Keratinocyte (primary cell): ENCODE data around the gene PRKN. TPM values are rescaled to one million over a fixed set of nuclear protein-coding genes. Genes with fewer than 3 reads are reported as not detected.

Source experiments
- DNase-seq: peaks from one replicate; pipeline ENCODE4 v3.0.0-alpha.2; 2011; ENCODE audit warnings: low read depth, missing footprints, low spot score
- FAIRE-seq: peaks from 2 replicates; lab custom pipeline; 2011; peaks lifted over from hg19 to GRCh38; lab: Jason Lieb, UNC
- H2AFZ ChIP-seq: 2 replicates; pipeline ENCODE4 v1.6.0; 2012; ENCODE audit warnings: low read length, control low read depth, inconsistent platforms; ENCODE audit not compliant: control insufficient read depth
- H3K27ac ChIP-seq: 2 replicates; pipeline ENCODE4 v1.5.1; 2011; ENCODE audit warnings: low read length; ENCODE audit not compliant: control insufficient read depth, insufficient read depth
- H3K27me3 ChIP-seq: 3 replicates; pipeline ENCODE4 v1.6.0; 2011; ENCODE audit warnings: low read length; ENCODE audit not compliant: control insufficient read depth, insufficient read depth; ENCODE audit errors: extremely low read depth
- H3K36me3 ChIP-seq, 2 experiments: 2 replicates in 1 of 2; 3 replicates in 1 of 2; pipeline ENCODE4 v1.5.1; 2011; ENCODE audit warnings: low read length in 2 of 2, mild to moderate bottlenecking in 1 of 2; ENCODE audit not compliant: control insufficient read depth in 2 of 2, insufficient read depth in 2 of 2; ENCODE audit errors: extremely low read depth in 1 of 2
- H3K4me1 ChIP-seq: 3 replicates; pipeline ENCODE4 v1.5.1; 2011; ENCODE audit warnings: low read length; ENCODE audit not compliant: control insufficient read depth, insufficient read depth; ENCODE audit errors: extremely low read depth
- H3K4me2 ChIP-seq: 3 replicates; pipeline ENCODE4 v1.6.0; 2011; ENCODE audit warnings: low read depth, low read length; ENCODE audit not compliant: control insufficient read depth, insufficient read depth; ENCODE audit errors: extremely low read depth
- H3K4me3 ChIP-seq, 3 experiments: fragments of 200-600 bp in 1 of 3; sonication (generic) in 1 of 3; 2 replicates in 2 of 3; 3 replicates in 1 of 3; pipeline ENCODE4 v1.5.1; 2011 to 2016; ENCODE audit warnings: low read length in 3 of 3, mild to moderate bottlenecking in 3 of 3, control low read depth in 2 of 3, inconsistent platforms in 1 of 3, low read depth in 1 of 3, mixed read lengths in 1 of 3, mixed run types in 1 of 3, moderate library complexity in 1 of 3; ENCODE audit not compliant: control insufficient read depth in 2 of 3, insufficient read depth in 2 of 3; ENCODE audit errors: extremely low read depth in 1 of 3
- H3K79me2 ChIP-seq: 2 replicates; pipeline ENCODE4 v1.6.0; 2012; ENCODE audit warnings: low read length; ENCODE audit not compliant: control insufficient read depth, insufficient read depth
- H3K9ac ChIP-seq: 3 replicates; pipeline ENCODE4 v1.6.0; 2011; ENCODE audit warnings: low read length; ENCODE audit not compliant: control insufficient read depth, insufficient read depth; ENCODE audit errors: extremely low read depth
- H3K9me1 ChIP-seq: 3 replicates; pipeline ENCODE4 v1.6.0; 2011; ENCODE audit warnings: low read length; ENCODE audit not compliant: control insufficient read depth, insufficient read depth; ENCODE audit errors: extremely low read depth
- H3K9me3 ChIP-seq: 2 replicates; pipeline ENCODE4 v1.5.1; 2012; ENCODE audit warnings: low read depth, low read length; ENCODE audit not compliant: control insufficient read depth
- H4K20me1 ChIP-seq: 3 replicates; pipeline ENCODE4 v1.6.0; 2011; ENCODE audit warnings: low read length; ENCODE audit not compliant: control insufficient read depth, insufficient read depth; ENCODE audit errors: extremely low read depth
- CTCF ChIP-seq, 3 experiments: IDR thresholded peaks in 1 of 3; conservative IDR thresholded peaks in 1 of 3; optimal IDR thresholded peaks in 1 of 3; 2 replicates in 2 of 3; 3 replicates in 1 of 3; pipeline versions ENCODE3 to v1.5.1; 2011; ENCODE audit warnings: low read length in 3 of 3, mild to moderate bottlenecking in 3 of 3, moderate library complexity in 2 of 3, control low read depth in 1 of 3, inconsistent platforms in 1 of 3; ENCODE audit not compliant: insufficient read depth in 2 of 3; ENCODE audit errors: extremely low read depth in 1 of 3
- EZH2 ChIP-seq: IDR thresholded peaks from one replicate; pipeline ENCODE4 v1.6.1; 2012; ENCODE audit warnings: inconsistent platforms, mild to moderate bottlenecking, low read length, moderate library complexity
- dilution Hi-C: fragments of 300-500 bp; cut with MboI; formaldehyde crosslinking; loops from one replicate; pipeline ENCODE4 v1.7.0; 2020; ENCODE audit warnings: low sequenced_read_pairs; ENCODE audit not compliant: extremely low pct_ligation_motif_present
- polyA plus RNA-seq, 5 experiments: library from polyadenylated mRNA; depleted of rRNA in 3 of 5; stranded (reverse) in 3 of 5; stranded (forward) in 1 of 5; unstranded in 1 of 5; fragments of >200 nt; gene quantifications; 1 replicate in 1 of 5; 2 replicates in 3 of 5; 3 replicates in 1 of 5; pipeline versions ENCODE4 v1.2.1 to v1.2.3, GENCODE V29; 2011 to 2012; ENCODE audit warnings: missing spikeins in 2 of 5, low read depth in 1 of 5, low replicate concordance in 1 of 5

PRKN gene
- polyA plus RNA-seq, 1 donor (not counting 4 experiments of a cell fraction or from before 2014, with no cell fraction given), result 0.67 TPM

DNA sequence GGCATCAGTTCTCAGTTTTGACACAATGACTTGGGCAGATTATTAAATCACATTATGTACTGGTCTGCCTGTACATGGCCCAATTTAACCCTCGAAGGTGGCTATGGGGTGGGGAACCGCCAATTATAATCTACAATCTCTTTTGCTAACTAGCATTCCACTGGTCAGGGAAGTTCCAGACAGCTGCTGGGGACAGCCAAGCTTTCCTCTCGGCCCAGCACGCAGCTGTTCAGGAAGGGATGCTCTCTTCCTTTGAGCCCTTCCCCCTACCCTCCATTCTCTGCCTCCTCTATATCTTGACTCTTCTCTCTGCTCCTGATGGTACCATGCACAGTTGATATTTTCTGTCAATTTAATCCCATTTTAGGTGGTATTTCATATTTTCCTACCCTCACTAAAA lies 1220.2 kb downstream of the PRKN start:
- dilution Hi-C loops, result no loop called here

GRCh38 chr6:161503570-161503969 lies 1224.0 kb downstream of the PRKN start:
- no peaks in the 10 kb centered on the region for H3K27me3 ChIP-seq
- H3K9ac ChIP-seq, result no peak overlapping the region
- TF ChIP-seq CTCF (optimal IDR thresholded peaks at IDR 0.05 in 1 of 3, IDR thresholded peaks at IDR 0.05 in 1 of 3, conservative IDR thresholded peaks at IDR 0.05 in 1 of 3; ENCODE audit: extremely low read depth in 1 of 3, insufficient read depth in 2 of 3, low read length in 3 of 3) (no peak), EZH2 (no peak)
- H3K4me1 ChIP-seq, result no peaks in the 10 kb centered on the region
- H3K4me3 ChIP-seq, result no peak overlapping the region
- H4K20me1 ChIP-seq, result no peaks in the 10 kb centered on the region
- no peak overlapping the region for H3K27ac ChIP-seq
- DNase-seq (no peak), FAIRE-seq (no peak)
- no peaks in the 10 kb centered on the region for H3K9me3 ChIP-seq
- H3K4me2 ChIP-seq, result no peak overlapping the region
- H3K9me1 ChIP-seq, result no peaks in the 10 kb centered on the region
- no peak overlapping the region for H2AFZ ChIP-seq
- H3K79me2 ChIP-seq, result no peaks in the 10 kb centered on the region
- no peaks in the 10 kb centered on the region for H3K36me3 ChIP-seq
- dilution Hi-C loops, result no loop called here

More for the DNA sequence above, 1220.2 kb downstream of the PRKN start:
- no peaks in the 10 kb centered on the region for H3K9me1 ChIP-seq
- no peaks in the 10 kb centered on the region for H3K27me3 ChIP-seq
- H3K9ac ChIP-seq, result no peak overlapping the region
- H3K4me2 ChIP-seq, result no peak overlapping the region
- H3K4me1 ChIP-seq, result no peaks in the 10 kb centered on the region
- H3K9me3 ChIP-seq, result no peaks in the 10 kb centered on the region
- DNase-seq (no peak), FAIRE-seq (no peak)
- no peak overlapping the region for H2AFZ ChIP-seq
- no peak for TF ChIP-seq CTCF (optimal IDR thresholded peaks at IDR 0.05 in 1 of 3, IDR thresholded peaks at IDR 0.05 in 1 of 3, conservative IDR thresholded peaks at IDR 0.05 in 1 of 3; ENCODE audit: extremely low read depth in 1 of 3, insufficient read depth in 2 of 3, low read length in 3 of 3)
- no peak overlapping the region for H3K27ac ChIP-seq
- no peaks in the 10 kb centered on the region for H3K36me3 ChIP-seq
- H3K79me2 ChIP-seq, result no peaks in the 10 kb centered on the region
- H4K20me1 ChIP-seq, result no peaks in the 10 kb centered on the region
- no peak overlapping the region for H3K4me3 ChIP-seq
